Epithelial cell of proximal tubule (primary cell): ENCODE measurements around the gene PLA2G4A. TPM values are rescaled to one million over a fixed set of nuclear protein-coding genes. Genes with fewer than 3 reads are reported as not detected.

Experiments used
- DNase-seq: peaks from one replicate; pipeline ENCODE4 v3.0.0-alpha.2; 2011; ENCODE audit warnings: low read depth
- H3K4me3 ChIP-seq: 2 replicates; pipeline ENCODE4 v1.5.1; 2011; ENCODE audit warnings: low read depth, mild to moderate bottlenecking, low read length
- CTCF ChIP-seq: conservative IDR thresholded peaks from 2 replicates; pipeline ENCODE4 v1.5.1; 2012; ENCODE audit warnings: low read depth, mild to moderate bottlenecking, low read length
- total RNA-seq: library from RNA; depleted of rRNA; stranded (reverse); fragments of >200 nt; gene quantifications from 2 replicates; pipeline ENCODE4 v1.2.3, GENCODE V29; 2015

PLA2G4A gene
- total RNA-seq, 1 donor from 2014 or later, result 0.40 TPM

GRCh38 chr1:186871784-186872183 lies 43.0 kb downstream of the PLA2G4A start:
- no peak for DNase-seq
- no peak overlapping the region for H3K4me3 ChIP-seq
- no peak for TF ChIP-seq CTCF

GRCh38 chr1:186872291-186872690 lies 43.5 kb downstream of the PLA2G4A start:
- TF ChIP-seq CTCF, result no peak
- no peak for DNase-seq
- no peak overlapping the region for H3K4me3 ChIP-seq

DNA sequence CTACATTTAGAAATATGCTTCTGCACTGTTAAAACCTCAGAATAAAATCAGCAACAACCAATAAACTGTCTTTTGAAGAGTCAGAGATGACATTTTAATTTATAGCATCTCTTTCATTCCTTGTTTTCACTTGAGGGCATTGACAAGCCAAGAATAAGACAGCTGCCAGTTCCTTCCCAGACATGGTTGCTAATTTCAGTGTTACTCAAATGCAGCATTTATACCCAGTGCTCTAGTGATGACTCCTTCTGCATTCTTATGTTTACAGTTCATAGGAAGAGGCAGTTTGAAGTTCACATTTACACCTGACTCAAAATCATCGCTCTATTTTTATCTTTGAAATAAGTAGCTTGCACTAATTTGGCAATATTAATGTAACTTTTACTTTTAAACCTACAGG lies 44.9 kb downstream of the PLA2G4A start:
- TF ChIP-seq CTCF, result no peak
- H3K4me3 ChIP-seq, result no peak overlapping the region
- no peak for DNase-seq

GRCh38 chr1:186875896-186876835 lies 47.4 kb downstream of the PLA2G4A start:
- TF ChIP-seq CTCF, result no peak
- DNase-seq, result no peak
- H3K4me3 ChIP-seq, result no peak overlapping the region

DNA sequence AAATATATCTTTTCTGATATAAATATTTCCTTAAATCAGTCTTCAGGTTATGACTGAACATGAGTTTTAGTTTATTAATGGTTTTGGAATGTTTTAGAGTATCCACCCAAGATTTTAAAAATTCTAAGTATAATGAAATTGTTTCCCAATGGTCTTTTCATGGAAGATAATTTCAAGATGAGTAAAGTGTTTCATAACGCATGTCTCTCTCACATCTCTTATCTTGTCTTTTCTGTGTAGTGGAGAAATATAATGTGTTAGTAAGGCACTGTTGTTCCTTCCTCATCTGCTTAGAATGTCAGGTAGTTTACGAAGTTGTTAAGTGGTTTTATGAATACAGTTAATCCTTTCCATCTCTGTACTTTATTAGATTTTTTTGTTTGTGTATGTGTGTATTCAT lies 49.6 kb downstream of the PLA2G4A start:
- no peak overlapping the region for H3K4me3 ChIP-seq
- DNase-seq, result no peak
- TF ChIP-seq CTCF, result no peak

DNA sequence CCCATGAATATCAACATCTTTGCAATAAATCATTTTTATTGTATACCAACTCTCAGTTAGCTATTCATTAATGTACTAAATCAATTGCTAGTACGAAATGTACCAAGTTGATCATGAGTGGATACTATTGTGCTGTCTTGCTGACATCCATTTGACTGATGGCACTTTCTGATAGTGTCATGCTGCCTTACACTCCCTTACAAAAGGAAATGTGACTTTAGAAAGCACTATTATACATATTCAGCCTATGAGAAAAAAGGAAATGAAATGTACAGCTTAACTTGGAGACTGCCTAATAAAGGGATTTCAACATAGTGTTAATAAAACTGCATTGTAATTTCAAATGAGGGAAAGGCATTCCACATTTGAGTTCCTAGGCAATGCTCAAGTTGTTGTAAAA lies 52.2 kb downstream of the PLA2G4A start:
- TF ChIP-seq CTCF, result no peak
- no peak overlapping the region for H3K4me3 ChIP-seq
- DNase-seq, result no peak
